Stimulated activated naive CD4-positive, alpha-beta T cell treated with Interleukin-2 at 50 U/mL for 16 hours (primary cell): ENCODE data around the gene DSTYK.
"Not testable (repeated sequence)": the region's sequence is repeated elsewhere in the genome, so short reads cannot be mapped to it uniquely, and the experiment has no call there.

Experiments
- DNase-seq: peaks from one replicate; lab custom pipeline; 2025; lab: John Stamatoyannopoulos, UW

Gene DSTYK

DNA sequence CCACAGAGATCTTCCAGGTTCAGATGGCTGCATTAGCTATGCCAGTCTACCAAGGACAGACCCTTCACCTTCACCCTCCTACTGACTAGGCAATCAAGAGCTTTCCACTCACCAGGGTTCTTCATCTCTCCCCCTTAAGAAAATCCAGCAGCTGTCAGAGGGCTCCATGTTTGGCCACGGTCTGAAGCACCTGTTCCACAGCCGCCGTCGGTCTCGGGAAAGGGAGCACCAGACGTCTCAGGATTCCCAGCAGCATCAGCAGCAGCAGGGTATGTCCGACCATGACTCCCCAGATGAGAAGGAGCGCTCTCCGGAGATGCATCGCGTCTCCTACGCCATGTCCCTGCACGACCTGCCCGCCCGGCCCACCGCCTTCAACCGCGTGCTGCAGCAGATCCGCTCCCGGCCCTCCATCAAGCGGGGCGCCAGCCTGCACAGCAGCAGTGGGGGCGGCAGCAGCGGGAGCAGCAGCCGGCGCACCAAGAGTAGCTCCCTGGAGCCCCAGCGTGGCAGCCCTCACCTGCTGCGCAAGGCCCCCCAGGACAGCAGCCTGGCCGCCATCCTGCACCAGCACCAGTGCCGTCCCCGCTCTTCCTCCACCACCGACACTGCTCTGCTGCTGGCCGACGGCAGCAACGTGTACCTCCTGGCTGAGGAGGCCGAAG lies 30.0 kb upstream of the DSTYK start:
- DNase-seq, result no peak

GRCh38 chr1:205240569-205240968 lies 29.1 kb upstream of the DSTYK start:
- no peak for DNase-seq

- no peak for DNase-seq
Measured at GRCh38 chr1:205240118-205240517, 28.6 kb upstream of the DSTYK start.

- DNase-seq, result no peak
Measured at GRCh38 chr1:205239078-205239477, 27.6 kb upstream of the DSTYK start.

GRCh38 chr1:205237526-205238484 lies 26.3 kb upstream of the DSTYK start:
- peak; percentile 49 for DNase-seq

GRCh38 chr1:205236951-205237475 lies 25.5 kb upstream of the DSTYK start:
- DNase-seq, result no peak

DNA sequence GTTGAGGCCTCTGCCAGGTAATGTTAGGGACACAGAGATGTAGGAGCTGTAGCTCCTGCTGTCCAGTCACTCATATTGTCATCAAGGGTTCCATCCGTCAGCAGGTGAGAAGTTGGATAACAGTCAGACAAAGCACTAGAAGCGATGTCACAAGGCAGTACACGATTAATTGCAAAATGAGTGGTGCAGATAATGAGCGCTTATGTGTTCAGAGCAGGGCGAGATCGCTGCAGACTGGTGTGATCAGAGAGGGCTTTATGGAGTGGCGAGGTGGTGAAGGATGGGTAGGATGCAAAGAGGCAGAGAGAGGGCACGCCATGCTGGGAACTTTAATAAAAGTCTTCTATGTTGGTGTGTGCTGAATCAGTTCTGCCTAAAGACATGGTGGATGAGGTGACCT lies 25.0 kb upstream of the DSTYK start:
- DNase-seq, result no peak

- no peak for DNase-seq
Measured at GRCh38 chr1:205235951-205236350, 24.4 kb upstream of the DSTYK start.

DNA sequence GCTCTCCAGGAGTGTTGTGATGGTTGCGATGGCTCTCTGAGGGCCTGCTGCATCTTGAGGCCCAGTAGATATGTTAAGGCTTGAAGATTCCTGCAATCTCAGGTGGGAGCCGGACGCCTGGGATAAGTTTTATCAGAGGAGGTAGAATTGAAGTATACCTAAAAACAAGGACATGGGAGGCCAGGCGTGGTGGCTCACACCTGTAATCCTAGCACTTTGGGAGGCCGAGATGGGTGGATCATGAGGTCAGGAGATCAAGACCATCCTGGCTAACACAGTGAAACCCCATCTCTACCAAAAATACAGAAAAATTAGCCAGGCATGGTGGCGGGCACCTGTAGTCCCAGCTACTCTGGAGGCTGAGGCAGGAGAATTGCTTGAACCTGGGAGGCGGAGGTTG lies 22.5 kb upstream of the DSTYK start:
- DNase-seq, result not testable (repeated sequence)

DNA sequence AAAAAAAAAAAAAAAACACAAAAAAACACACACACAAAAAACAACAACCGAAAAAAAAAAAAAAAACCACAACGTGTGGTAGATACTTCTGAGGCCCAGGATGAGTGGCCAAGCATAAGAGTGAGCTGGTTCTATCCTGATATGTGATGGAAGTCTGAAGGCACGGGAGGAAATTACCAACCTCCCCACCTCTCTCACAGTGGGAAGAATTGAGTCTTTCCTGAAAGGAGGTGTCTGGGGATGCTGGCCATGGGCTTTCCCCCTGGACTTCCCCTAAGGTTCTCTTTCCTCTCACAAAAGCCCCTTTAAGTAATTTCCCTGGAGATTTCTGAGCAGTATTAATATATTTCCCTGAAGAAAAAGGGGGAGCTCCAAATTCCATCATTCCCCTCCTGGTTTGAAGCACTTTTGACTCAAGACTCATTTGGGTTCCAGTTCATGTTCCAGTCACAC lies 21.5 kb upstream of the DSTYK start:
- no peak for DNase-seq

- DNase-seq, result no peak
Measured at GRCh38 chr1:205232127-205232820, 20.8 kb upstream of the DSTYK start.

GRCh38 chr1:205230982-205231381 lies 19.5 kb upstream of the DSTYK start:
- DNase-seq, result no peak

DNA sequence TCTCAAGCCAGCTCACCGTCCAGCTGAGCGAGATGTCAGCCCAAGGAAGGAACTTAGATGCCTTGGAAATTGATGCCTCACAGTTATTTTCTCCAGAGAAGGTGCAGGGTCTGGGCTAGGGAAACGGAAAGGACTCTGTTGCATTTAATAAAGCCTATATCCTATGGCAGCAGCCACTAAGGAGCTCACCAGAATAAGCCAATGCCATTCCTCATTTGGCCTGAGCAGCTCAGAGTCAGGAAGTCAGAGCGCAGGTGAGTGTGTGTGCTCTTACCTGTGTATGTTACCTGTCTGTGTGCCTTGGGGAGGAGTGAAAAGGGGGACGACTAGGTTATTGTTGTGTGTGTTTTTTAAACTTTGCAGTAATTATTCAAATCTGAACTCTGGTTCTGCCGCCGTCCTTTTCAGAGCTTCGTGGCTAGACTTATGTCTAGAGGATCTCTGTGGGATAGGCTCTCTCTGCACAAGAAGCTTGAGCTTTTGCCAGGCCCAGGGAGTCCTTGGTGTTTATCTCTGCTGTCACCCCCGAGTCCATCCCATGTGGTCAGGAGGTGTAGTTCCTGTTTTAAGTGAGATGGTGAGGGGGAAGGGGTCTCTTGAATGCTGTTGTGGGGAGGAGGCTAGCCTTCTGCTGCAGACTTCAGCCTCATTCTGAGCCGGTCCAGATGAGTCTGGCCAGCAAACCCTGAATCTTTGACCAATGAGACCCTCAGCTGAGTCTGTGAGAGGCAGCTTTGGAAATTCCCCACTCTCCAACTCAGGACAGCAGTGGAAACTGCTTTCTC lies 18.6 kb upstream of the DSTYK start:
- no peak for DNase-seq

- DNase-seq, result peak; percentile 65
Measured at GRCh38 chr1:205229399-205229871, 17.9 kb upstream of the DSTYK start.

- no peak for DNase-seq
Measured at GRCh38 chr1:205228093-205228521, 16.6 kb upstream of the DSTYK start.

DNA sequence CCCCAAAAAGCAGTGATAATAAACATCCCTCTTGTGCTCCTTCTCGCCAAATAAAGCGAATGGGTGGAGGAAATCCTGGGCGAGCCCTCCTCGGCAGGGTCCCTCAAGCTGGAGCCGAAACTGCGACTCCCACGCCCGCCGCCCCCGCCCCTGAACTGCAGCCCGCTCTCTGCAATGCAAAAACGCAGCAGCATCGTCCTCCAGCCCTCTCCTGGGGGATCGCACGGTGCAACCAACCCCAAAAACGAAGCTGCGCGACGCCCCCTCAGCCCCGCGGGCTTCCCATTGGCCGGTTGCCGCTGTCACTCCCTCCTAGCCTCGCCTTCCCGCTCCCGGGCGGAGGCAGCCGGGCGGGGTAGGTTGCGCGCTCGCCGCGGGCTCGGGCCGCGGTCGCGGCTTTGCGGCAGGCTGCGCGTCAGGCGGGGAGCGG lies 16.1 kb upstream of the DSTYK start, which contains the start of gene TMCC2:
TSS of gene TMCC2 (plus strand) at position 363 of the 430 bp plus-strand sequence. CDS start 619 bp downstream, outside the sequence.
- peak; percentile 69 for DNase-seq

DNA sequence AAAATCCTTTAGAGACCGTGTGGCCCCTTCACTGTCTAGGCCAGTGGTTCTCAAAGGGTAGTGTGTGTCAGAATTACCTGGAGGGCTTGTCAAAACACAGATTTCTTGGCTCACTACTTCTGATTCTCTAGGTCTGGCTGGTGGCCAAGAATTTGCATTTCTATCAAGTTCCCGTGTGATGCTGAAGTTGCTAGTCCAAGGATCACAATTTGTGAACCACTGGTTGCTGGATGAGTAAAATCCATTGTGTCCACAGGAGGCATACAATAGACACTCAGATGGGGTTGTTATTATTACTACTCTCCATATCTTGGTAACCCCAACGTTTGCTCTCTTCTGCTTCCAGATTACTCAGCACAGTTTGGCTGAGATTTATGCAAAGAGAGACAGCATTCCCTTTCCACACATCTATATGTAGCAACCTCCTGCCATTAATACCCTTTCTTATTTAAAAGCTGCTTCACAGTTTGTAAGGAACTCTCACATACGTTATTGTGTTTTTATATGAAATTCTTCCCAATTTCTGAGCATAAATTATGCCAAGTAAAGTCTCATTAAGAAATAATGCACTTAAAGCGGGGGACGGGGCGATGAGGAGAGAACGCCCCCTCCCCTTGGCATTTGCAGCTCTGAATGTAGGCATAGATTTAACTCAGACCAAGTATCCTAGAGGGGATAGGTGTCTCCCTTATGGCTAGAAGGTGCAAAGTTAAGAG lies 15.5 kb upstream of the DSTYK start:
- DNase-seq, result no peak

GRCh38 chr1:205225901-205226765 lies 14.6 kb upstream of the DSTYK start:
- no peak for DNase-seq

GRCh38 chr1:205224736-205225135 lies 13.2 kb upstream of the DSTYK start:
- DNase-seq, result no peak
